Karpas-422 (cell line): ENCODE data around the gene TMEM117. TPM values are rescaled to one million over a fixed set of nuclear protein-coding genes. Genes with fewer than 3 reads are reported as not detected.

Source experiments
- DNase-seq: peaks from one replicate; pipeline ENCODE4 v3.0.0-alpha.2; 2015
- H2AFZ ChIP-seq: fragments of 200-600 bp; sonication (generic); 2 replicates; pipeline ENCODE4 v1.6.1; 2014; ENCODE audit warnings: antibody characterized with exemption, low read length, mixed read lengths
- H3K27ac ChIP-seq: fragments of 200-600 bp; sonication (generic); 2 replicates; pipeline ENCODE4 v1.5.1; 2014; ENCODE audit warnings: mild to moderate bottlenecking, low read length, moderate library complexity
- H3K27me3 ChIP-seq: fragments of 200-600 bp; sonication (generic); 2 replicates; pipeline ENCODE4 v1.6.1; 2014; ENCODE audit warnings: low read length, mixed read lengths
- H3K36me3 ChIP-seq: fragments of 200-600 bp; sonication (generic); 2 replicates; pipeline ENCODE4 v1.6.1; 2014; ENCODE audit warnings: low read length, mixed read lengths; ENCODE audit not compliant: insufficient read depth
- H3K4me1 ChIP-seq: fragments of 200-600 bp; sonication (generic); 2 replicates; pipeline ENCODE4 v1.6.1; 2014; ENCODE audit warnings: mild to moderate bottlenecking, low read length, mixed read lengths
- H3K4me2 ChIP-seq: fragments of 200-600 bp; sonication (generic); 2 replicates; pipeline ENCODE4 v1.6.1; 2014; ENCODE audit warnings: low read length, low read depth, mild to moderate bottlenecking; ENCODE audit not compliant: poor library complexity, severe bottlenecking
- H3K4me3 ChIP-seq: fragments of 200-600 bp; sonication (generic); 2 replicates; pipeline ENCODE4 v1.5.1; 2014; ENCODE audit warnings: mild to moderate bottlenecking, antibody characterized with exemption, low read length, mixed read lengths
- H3K79me2 ChIP-seq: fragments of 200-600 bp; sonication (generic); 2 replicates; pipeline ENCODE4 v1.6.1; 2014; ENCODE audit warnings: mild to moderate bottlenecking, low read length, mixed read lengths
- H3K9ac ChIP-seq: fragments of 200-600 bp; sonication (generic); 2 replicates; pipeline ENCODE4 v1.6.0; 2014; ENCODE audit warnings: low read length
- H3K9me2 ChIP-seq: fragments of 200-600 bp; sonication (generic), shearing (Covaris generic); replicated peaks from 2 replicates; pipeline ENCODE4 v1.6.0; 2014; ENCODE audit warnings: mild to moderate bottlenecking, low read length, moderate library complexity; ENCODE audit not compliant: insufficient read depth
- H3K9me3 ChIP-seq: fragments of 300-700, 200-600 bp; sonication (generic); 2 replicates; pipeline ENCODE4 v1.6.1; 2014; ENCODE audit warnings: low read length, mixed read lengths
- H4K20me1 ChIP-seq: fragments of 200-600 bp; sonication (generic); 2 replicates; pipeline ENCODE4 v1.6.1; 2014; ENCODE audit warnings: mild to moderate bottlenecking, antibody characterized with exemption, low read length, low read depth; ENCODE audit not compliant: insufficient read depth
- total RNA-seq: library from RNA; depleted of rRNA; stranded (reverse); fragments of >200 nt; shearing (Covaris generic); gene quantifications from 2 replicates; pipeline ENCODE4 v1.2.3, GENCODE V29; 2014; ENCODE audit warnings: low replicate concordance

Gene TMEM117
- total RNA-seq, 1 experiment from 2014 or later, result 13.3 TPM

DNA sequence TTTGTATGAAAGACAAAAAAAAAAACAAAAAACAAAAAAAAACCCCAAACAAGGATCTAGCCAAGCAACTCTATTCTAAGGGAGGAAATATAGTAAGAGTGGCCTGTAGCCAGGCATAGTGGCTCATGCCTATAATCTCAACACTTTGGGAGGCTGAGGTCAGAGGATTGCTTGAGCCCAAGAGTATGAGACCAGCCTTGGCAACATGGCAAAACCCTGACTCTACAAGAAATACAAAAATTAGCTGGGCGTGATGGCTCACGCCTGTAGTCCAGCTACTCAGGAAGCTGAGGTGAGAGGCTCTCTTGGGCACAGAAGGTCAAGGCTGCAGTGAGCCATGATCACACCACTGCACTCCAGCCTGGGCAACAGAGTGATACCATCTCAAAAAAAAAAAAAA lies 47.9 kb downstream of the TMEM117 start:
- Histone ChIP-seq H3K4me1 (no peaks in the 10 kb centered on the region), H3K4me3 (no peak overlapping the region), H3K79me2 (no peaks in the 10 kb centered on the region), H3K36me3 (no peaks in the 10 kb centered on the region), H3K9me2 (no peaks in the 10 kb centered on the region), H3K9ac (no peak overlapping the region), H3K9me3 (no peaks in the 10 kb centered on the region), H3K4me2 (no peak overlapping the region), H2AFZ (no peak overlapping the region), H4K20me1 (no peaks in the 10 kb centered on the region), H3K27me3 (no peaks in the 10 kb centered on the region), H3K27ac (no peak overlapping the region)
- DNase-seq, result no peak

- Histone ChIP-seq H3K9ac (no peak overlapping the region), H3K27ac (no peak overlapping the region), H3K9me3 (no peaks in the 10 kb centered on the region), H3K79me2 (no peaks in the 10 kb centered on the region), H4K20me1 (no peaks in the 10 kb centered on the region), H3K4me2 (no peak overlapping the region), H3K9me2 (no peaks in the 10 kb centered on the region), H3K4me1 (no peaks in the 10 kb centered on the region), H3K36me3 (no peaks in the 10 kb centered on the region), H3K4me3 (no peak overlapping the region), H2AFZ (no peak overlapping the region), H3K27me3 (no peaks in the 10 kb centered on the region)
- DNase-seq, result no peak
Observed at GRCh38 chr12:43884683-43885410, 49.0 kb downstream of the TMEM117 start.

GRCh38 chr12:43887397-43887796 lies 51.5 kb downstream of the TMEM117 start:
- Histone ChIP-seq H3K27ac (no peak overlapping the region), H3K4me2 (no peak overlapping the region), H3K4me1 (no peaks in the 10 kb centered on the region), H3K9me2 (no peaks in the 10 kb centered on the region), H4K20me1 (no peaks in the 10 kb centered on the region), H3K36me3 (no peaks in the 10 kb centered on the region), H3K9me3 (no peaks in the 10 kb centered on the region), H3K4me3 (no peak overlapping the region), H2AFZ (no peak overlapping the region), H3K27me3 (no peaks in the 10 kb centered on the region), H3K9ac (no peak overlapping the region), H3K79me2 (no peaks in the 10 kb centered on the region)
- no peak for DNase-seq

GRCh38 chr12:43891856-43892574 lies 56.1 kb downstream of the TMEM117 start:
- Histone ChIP-seq H3K9ac (no peak overlapping the region), H3K27ac (no peak overlapping the region), H3K4me3 (no peak overlapping the region), H3K9me3 (no peaks in the 10 kb centered on the region), H2AFZ (no peak overlapping the region), H3K79me2 (no peaks in the 10 kb centered on the region), H3K36me3 (no peaks in the 10 kb centered on the region), H3K9me2 (no peaks in the 10 kb centered on the region), H4K20me1 (no peaks in the 10 kb centered on the region), H3K27me3 (no peaks in the 10 kb centered on the region), H3K4me1 (no peaks in the 10 kb centered on the region), H3K4me2 (no peak overlapping the region)
- DNase-seq, result no peak

DNA sequence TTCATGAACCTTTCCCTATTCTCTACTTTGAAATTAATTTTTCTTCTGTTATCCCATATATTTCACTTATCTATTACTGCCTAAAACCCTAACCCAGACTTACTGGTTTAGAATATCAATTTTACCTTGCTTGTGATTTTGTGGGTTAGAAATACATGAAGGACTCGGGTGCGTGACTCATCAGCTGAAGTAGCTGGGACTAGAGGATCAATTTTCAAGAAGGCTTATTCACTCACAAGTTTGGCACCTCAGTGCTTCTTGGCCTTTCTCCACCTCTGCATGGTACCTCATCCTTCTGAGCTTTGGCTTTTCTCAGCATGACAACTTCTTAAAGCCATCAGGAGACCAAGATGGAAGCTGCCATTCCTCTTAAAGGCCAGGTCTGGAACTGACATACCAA lies 57.8 kb downstream of the TMEM117 start:
- Histone ChIP-seq H3K9me3 (no peaks in the 10 kb centered on the region), H3K9ac (no peak overlapping the region), H3K4me2 (no peak overlapping the region), H3K4me3 (no peak overlapping the region), H3K27ac (no peak overlapping the region), H3K9me2 (no peaks in the 10 kb centered on the region), H2AFZ (no peak overlapping the region), H4K20me1 (no peaks in the 10 kb centered on the region), H3K36me3 (no peaks in the 10 kb centered on the region), H3K27me3 (no peaks in the 10 kb centered on the region), H3K79me2 (no peaks in the 10 kb centered on the region), H3K4me1 (no peaks in the 10 kb centered on the region)
- no peak for DNase-seq

DNA sequence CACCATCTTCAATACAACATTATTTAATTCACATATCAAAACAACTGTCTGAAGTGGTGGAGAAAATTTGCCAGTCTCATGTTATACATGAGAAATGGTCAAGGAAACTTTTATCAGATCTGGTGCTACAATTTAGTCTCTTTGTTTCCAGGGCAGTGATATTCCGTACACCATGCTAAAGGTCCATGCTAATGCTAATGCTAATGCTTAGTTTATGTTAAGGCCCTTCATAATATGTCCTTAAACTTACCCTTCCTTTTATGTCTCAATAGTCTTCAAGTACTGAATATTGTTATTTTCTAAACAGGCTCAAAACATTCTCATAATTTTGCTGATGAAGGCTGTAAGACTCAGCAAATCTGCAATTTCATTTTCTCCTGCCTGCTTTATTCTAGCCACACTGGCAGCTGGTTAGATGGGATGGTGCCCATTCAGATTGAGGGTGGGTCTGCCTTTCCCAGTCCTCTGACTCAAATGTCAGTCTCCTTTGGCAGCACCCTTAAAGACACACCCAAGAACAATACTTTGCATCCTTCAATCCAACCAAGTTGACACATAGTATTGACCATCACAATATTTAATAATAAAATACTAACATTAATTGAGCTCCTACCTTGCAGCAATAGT lies 59.8 kb downstream of the TMEM117 start:
- Histone ChIP-seq H3K36me3 (no peaks in the 10 kb centered on the region), H3K4me1 (no peaks in the 10 kb centered on the region), H3K79me2 (no peaks in the 10 kb centered on the region), H3K9me3 (no peaks in the 10 kb centered on the region), H3K4me2 (no peak overlapping the region), H2AFZ (no peak overlapping the region), H4K20me1 (no peaks in the 10 kb centered on the region), H3K9me2 (no peaks in the 10 kb centered on the region), H3K27ac (no peak overlapping the region), H3K9ac (no peak overlapping the region), H3K27me3 (no peaks in the 10 kb centered on the region), H3K4me3 (no peak overlapping the region)
- DNase-seq, result no peak

- Histone ChIP-seq H3K27ac (no peak overlapping the region), H3K4me2 (no peak overlapping the region), H3K4me1 (no peaks in the 10 kb centered on the region), H3K9me2 (no peaks in the 10 kb centered on the region), H3K4me3 (no peak overlapping the region), H3K27me3 (no peaks in the 10 kb centered on the region), H3K9ac (no peak overlapping the region), H4K20me1 (no peaks in the 10 kb centered on the region), H2AFZ (no peak overlapping the region), H3K9me3 (no peaks in the 10 kb centered on the region), H3K79me2 (no peaks in the 10 kb centered on the region), H3K36me3 (no peaks in the 10 kb centered on the region)
- no peak for DNase-seq
Observed at GRCh38 chr12:43896496-43896895, 60.6 kb downstream of the TMEM117 start.

- Histone ChIP-seq H3K79me2 (no peaks in the 10 kb centered on the region), H3K9ac (no peak overlapping the region), H3K4me2 (no peak overlapping the region), H4K20me1 (no peaks in the 10 kb centered on the region), H3K36me3 (no peaks in the 10 kb centered on the region), H3K4me3 (no peak overlapping the region), H3K9me3 (no peaks in the 10 kb centered on the region), H2AFZ (no peak overlapping the region), H3K27ac (no peak overlapping the region), H3K4me1 (no peaks in the 10 kb centered on the region), H3K9me2 (no peaks in the 10 kb centered on the region), H3K27me3 (no peaks in the 10 kb centered on the region)
- no peak for DNase-seq
Observed at GRCh38 chr12:43898474-43898873, 62.6 kb downstream of the TMEM117 start.
